Measurements from ENCODE around the gene GLIS1. TPM values are rescaled to one million over a fixed set of nuclear protein-coding genes. Genes with fewer than 3 reads are reported as not detected.

GLIS1 gene
- total and polyA plus RNA-seq, 10 of the 15 experiments (the other 5 are each of a cell fraction or from before 2014, with no cell fraction given), result not detected

- TF ChIP-seq RELA (IDR thresholded peaks at IDR 0.05; ENCODE audit: borderline replicate concordance, partially characterized antibody) (no peak), IKZF2 (IDR thresholded peaks at IDR 0.05) (no peak)
- TF ChIP-seq, protein P1, sequence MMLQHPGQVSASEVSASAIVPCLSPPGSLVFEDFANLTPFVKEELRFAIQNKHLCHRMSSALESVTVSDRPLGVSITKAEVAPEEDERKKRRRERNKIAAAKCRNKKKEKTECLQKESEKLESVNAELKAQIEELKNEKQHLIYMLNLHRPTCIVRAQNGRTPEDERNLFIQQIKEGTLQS (IDR thresholded peaks at IDR 0.05; ENCODE audit: borderline replicate concordance, extremely low read depth, low read depth, low read length), result no peak
Observed at GRCh38 chr1:53725238-53725689, 13.7 kb downstream of the GLIS1 start (continued).

DNA sequence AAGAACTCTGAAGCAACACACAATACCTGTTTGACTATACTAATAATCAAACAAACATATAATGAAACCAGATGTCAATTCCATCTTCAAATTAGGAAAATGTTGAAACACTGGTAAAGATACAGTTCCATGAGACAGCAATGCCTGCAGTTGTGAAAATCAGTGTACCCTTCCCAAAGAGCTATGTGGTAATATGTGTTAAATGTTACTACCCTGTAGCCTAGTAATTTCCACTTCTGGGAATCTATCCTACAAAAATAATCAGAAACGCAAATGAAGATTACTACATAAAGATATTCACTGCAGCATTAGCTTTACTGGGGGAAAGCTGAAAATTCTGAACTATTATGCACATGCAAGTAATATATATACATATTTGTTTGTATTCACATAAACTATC lies 16.9 kb downstream of the GLIS1 start:
- H3K27me3 ChIP-seq (replicated peaks in 1 of 2; ENCODE audit: control insufficient read depth in 2 of 2, insufficient read depth in 2 of 2, low read length in 1 of 2), result no peaks in the 10 kb centered on the region
- H4K20me1 ChIP-seq (ENCODE audit: control insufficient read depth, insufficient read depth), result no peaks in the 10 kb centered on the region
- no peaks in the 10 kb centered on the region for H3K4me1 ChIP-seq (ENCODE audit: control insufficient read depth, insufficient read depth, low read length)
- CTCF ChIA-PET, result interaction anchor here (0.9 to 1.2 kb wide), 3 partner anchors 32 to 360 kb away, joined by 3 to 4 read pairs (median 3); no protein-coding TSS in a partner anchor
- FAIRE-seq (no peak), ATAC-seq (no peak), DNase-seq (ENCODE audit: low read depth, low spot score) (no peak)
- no peak overlapping the region for H3K4me3 ChIP-seq
- RAD21 ChIA-PET (ENCODE audit: unreplicated experiment), result no interaction called here
- WGBS (ENCODE audit: insufficient coverage, insufficient replicate concordance, low lambda C conversion rate, missing lambda C conversion rate), result 82% methylated on average over 1 of the region's 1 CpG
- H2AFZ ChIP-seq (ENCODE audit: control insufficient read depth, low read depth, low read length), result no peak overlapping the region
- SMC1A ChIA-PET (ENCODE audit: uncharacterized antibody, unreplicated experiment), result no interaction called here
- POLR2A ChIA-PET, result no interaction called here
- no peaks in the 10 kb centered on the region for H3K79me2 ChIP-seq (ENCODE audit: control insufficient read depth, insufficient read depth, low read length)
- in situ Hi-C loops (cut with MboI), result no loop called here
- H3K9me3 ChIP-seq (replicated peaks; ENCODE audit: control insufficient read depth, insufficient read depth, low read length), result no peaks in the 10 kb centered on the region
- H3K36me3 ChIP-seq (ENCODE audit: control insufficient read depth in 2 of 2, insufficient read depth in 2 of 2, low read length in 1 of 2), result no peaks in the 10 kb centered on the region
- no peak overlapping the region for H3K9ac ChIP-seq (ENCODE audit: control insufficient read depth, insufficient read depth, low read length)
- H3K4me2 ChIP-seq (ENCODE audit: control insufficient read depth, insufficient read depth), result no peak overlapping the region
- no TSS peak for BruUV-seq (replicated peaks)
- intact Hi-C loops (cut with micrococcal nuclease; ENCODE audit: unreplicated experiment), result no loop called here
- no peak overlapping the region for H3K27ac ChIP-seq (ENCODE audit: control insufficient read depth, insufficient read depth)
- TF ChIP-seq NR2F1 (conservative IDR thresholded peaks at IDR 0.05) (no peak), IKZF2 (IDR thresholded peaks at IDR 0.05) (no peak), E2F8 (IDR thresholded peaks at IDR 0.05; ENCODE audit: low read depth, partially characterized antibody) (no peak), CBFB (IDR thresholded peaks at IDR 0.05; ENCODE audit: low read depth) (no peak), KDM1A (IDR thresholded peaks at IDR 0.05; ENCODE audit: borderline replicate concordance) (no peak), SMC3 (IDR thresholded peaks at IDR 0.05; ENCODE audit: borderline replicate concordance, low read length) (no peak), NFXL1 (IDR thresholded peaks at IDR 0.05; ENCODE audit: borderline replicate concordance) (no peak), IRF5 (IDR thresholded peaks at IDR 0.05; ENCODE audit: borderline replicate concordance) (no peak), YBX1 (IDR thresholded peaks at IDR 0.05) (no peak), EZH2 (IDR thresholded peaks at IDR 0.05; ENCODE audit: borderline replicate concordance, control insufficient read depth, low read depth, low read length) (no peak), STAT1 (conservative IDR thresholded peaks at IDR 0.05) (no peak), BRCA1 (IDR thresholded peaks at IDR 0.05; ENCODE audit: low read depth, low read length) (no peak), RFX5 (IDR thresholded peaks at IDR 0.05; ENCODE audit: low read depth, low read length) (no peak)
- TF ChIP-seq, protein P2, sequence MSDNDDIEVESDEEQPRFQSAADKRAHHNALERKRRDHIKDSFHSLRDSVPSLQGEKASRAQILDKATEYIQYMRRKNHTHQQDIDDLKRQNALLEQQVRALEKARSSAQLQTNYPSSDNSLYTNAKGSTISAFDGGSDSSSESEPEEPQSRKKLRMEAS (IDR thresholded peaks at IDR 0.05; ENCODE audit: low read depth, low read length), result no peak
- TF ChIP-seq, protein P3, sequence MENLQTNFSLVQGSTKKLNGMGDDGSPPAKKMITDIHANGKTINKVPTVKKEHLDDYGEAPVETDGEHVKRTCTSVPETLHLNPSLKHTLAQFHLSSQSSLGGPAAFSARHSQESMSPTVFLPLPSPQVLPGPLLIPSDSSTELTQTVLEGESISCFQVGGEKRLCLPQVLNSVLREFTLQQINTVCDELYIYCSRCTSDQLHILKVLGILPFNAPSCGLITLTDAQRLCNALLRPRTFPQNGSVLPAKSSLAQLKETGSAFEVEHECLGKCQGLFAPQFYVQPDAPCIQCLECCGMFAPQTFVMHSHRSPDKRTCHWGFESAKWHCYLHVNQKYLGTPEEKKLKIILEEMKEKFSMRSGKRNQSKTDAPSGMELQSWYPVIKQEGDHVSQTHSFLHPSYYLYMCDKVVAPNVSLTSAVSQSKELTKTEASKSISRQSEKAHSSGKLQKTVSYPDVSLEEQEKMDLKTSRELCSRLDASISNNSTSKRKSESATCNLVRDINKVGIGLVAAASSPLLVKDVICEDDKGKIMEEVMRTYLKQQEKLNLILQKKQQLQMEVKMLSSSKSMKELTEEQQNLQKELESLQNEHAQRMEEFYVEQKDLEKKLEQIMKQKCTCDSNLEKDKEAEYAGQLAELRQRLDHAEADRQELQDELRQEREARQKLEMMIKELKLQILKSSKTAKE (IDR thresholded peaks at IDR 0.05; ENCODE audit: low read depth, poor library complexity, severe bottlenecking), result no peak

All from GM12878 (cell line).